Hematopoietic multipotent progenitor cell treated with erythropoietin and hydrocortisone succinate and interleukin-3 and kit ligand, for 4 days (in vitro differentiated cells): Measurements from ENCODE around the gene HNRNPH3.
"Not testable (repeated sequence)": the region's sequence is repeated elsewhere in the genome, so short reads cannot be mapped to it uniquely, and the experiment has no call there.

Experiments used
- DNase-seq: peaks from one replicate; pipeline ENCODE4 v3.0.0-alpha.2; 2015

HNRNPH3 gene

GRCh38 chr10:68331455-68332258 is at the start of gene HNRNPH3:
Gene HNRNPH3 (plus strand): TSS chr10:68332064. CDS start chr10:68337222, 5,158 bp downstream.
- DNase-seq, result peak; percentile 99

DNA sequence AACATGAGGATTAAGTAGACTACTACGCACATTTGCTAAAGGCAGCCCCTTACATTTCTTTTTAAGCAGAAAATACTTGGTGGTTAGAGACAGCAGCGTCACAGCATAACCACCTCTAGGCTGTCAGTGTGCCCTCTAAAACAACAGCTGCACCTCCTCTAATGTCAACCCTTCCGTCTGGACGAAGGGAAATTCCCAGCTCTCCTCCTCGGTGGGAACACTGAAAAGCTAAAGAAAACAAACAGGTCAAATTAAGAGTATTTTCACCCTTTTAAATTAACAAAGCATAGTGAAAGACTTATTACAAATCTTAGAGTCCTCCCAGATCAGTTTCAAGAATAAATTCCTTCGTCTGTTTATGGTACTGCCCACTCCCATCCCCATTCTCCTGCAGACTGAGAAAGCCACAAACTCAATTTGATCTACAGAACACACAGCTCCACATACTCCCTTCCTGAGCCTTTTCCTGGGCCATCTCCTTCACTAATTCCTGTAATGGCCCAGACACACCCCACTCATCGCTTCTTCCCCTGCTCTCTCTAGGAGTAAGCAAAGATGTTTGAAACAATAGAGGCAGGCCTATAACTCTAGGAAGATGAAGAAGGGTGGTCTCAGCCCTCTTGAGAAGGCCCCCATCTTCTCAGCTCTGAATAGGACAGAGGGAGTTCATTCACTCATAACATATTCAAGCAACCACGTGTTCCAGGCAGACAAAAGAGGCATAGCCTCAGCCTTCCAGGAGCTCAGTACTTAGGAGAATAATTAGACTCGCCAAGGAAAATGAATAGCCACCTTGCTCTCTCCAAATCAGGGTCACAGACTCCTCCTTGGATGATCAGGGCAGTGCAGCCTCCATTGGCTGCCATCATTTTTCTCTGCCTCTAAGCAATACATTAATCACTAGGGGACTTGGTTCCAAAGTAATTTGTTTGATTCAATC is 47.5 kb upstream of the HNRNPH3 start:
- DNase-seq, result no peak

DNA sequence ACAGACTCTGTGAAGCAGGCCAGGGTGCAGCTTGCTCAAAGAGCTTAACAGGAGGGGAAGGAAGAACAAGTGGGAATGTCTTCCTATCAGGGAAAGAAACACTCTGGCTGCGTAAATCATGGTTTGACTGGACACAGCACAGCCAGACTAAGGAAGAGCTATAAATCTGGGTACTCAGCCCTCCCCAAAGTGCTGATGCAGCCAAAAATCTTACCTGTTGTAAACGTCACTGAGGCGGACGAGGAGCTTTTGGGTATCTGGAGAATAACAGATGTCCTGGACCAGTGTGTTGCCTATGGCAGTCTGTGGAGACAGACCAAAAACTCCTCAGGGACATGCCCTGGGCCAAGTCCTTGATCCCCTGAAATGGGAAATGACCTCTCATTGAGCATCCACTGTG is 43.1 kb upstream of the HNRNPH3 start:
- no peak for DNase-seq

DNA sequence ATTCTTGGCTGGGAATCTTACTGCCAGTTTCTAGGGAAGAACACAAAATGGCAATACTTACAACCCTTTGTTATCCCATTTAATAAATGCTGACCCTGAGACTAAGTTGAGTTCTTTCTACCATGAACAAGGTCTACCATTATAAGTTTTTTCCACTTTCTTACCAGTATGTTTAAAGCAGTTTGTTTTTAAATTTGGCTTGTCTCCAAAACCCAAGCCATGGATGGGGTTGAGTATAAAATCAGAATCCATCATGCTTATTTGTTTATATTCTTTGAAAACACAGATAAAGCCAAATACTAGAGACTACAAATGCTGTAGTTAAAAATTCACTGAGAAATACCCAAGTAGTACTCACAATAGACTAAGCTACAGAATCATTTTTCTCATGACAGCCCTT is 41.1 kb upstream of the HNRNPH3 start:
- DNase-seq, result no peak

- DNase-seq, result no peak
Observed at GRCh38 chr10:68296843-68297663, 34.8 kb upstream of the HNRNPH3 start.

GRCh38 chr10:68301301-68301700 is 30.6 kb upstream of the HNRNPH3 start:
- no peak for DNase-seq

GRCh38 chr10:68301790-68302502 is 29.9 kb upstream of the HNRNPH3 start:
- peak; percentile 77 for DNase-seq

- no peak for DNase-seq
Observed at GRCh38 chr10:68302503-68302823, 29.4 kb upstream of the HNRNPH3 start.

DNA sequence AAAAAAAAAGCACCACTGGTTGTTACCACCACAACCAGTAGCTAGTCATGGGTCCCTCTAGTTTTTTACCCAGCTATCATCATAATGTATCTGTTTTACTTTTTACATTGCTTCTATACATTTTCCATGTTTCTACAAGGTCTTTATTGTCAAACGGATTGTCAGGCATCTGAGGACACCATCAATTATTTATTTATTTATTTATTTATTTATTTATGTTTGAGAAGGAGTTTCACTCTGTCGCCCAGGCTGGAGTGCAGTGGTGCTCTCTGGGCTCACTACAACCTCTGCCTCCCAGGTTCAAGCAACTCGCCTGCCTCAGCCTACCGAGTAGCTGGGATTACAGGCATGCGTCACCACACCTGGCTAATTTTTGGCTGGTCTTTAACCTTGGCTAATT is 29.0 kb upstream of the HNRNPH3 start:
- no peak for DNase-seq

DNA sequence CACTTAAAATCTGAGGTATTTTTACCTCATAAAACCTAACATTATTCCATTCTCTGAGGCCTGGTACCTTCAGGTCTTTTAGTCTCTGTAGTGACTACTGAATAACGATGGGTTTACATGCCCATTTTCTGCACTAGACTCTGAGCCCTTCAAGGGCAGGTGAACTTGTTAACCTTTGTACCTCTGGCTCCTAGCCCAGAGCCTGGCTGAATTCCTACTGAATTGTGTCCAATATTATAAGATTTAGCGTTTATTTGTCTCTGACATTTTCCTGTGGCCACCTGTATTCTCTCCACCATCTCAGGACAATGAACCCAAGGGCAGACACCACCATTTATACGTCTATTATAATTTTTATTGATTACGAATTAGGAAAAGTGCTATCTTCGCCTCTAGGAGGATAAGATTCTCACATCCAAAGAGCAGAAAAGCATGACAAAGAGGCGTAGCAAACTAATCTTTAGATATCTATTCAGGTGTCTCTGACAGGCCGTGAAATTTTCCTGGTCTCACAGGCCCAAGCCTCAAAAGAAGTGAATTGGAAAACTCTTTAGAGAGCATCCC is 27.9 kb upstream of the HNRNPH3 start:
- no peak for DNase-seq

- no peak for DNase-seq
Observed at GRCh38 chr10:68305854-68306253, 26.0 kb upstream of the HNRNPH3 start.

GRCh38 chr10:68310531-68310930 is 21.3 kb upstream of the HNRNPH3 start:
- no peak for DNase-seq

- not testable (repeated sequence) for DNase-seq
Observed at GRCh38 chr10:68314930-68315329, 16.9 kb upstream of the HNRNPH3 start.

- DNase-seq, result no peak
Observed at GRCh38 chr10:68315582-68315981, 16.3 kb upstream of the HNRNPH3 start.

GRCh38 chr10:68318331-68319059 is 13.4 kb upstream of the HNRNPH3 start:
- DNase-seq, result no peak

- DNase-seq, result not testable (repeated sequence)
Observed at GRCh38 chr10:68324396-68324795, 7.5 kb upstream of the HNRNPH3 start.

DNA sequence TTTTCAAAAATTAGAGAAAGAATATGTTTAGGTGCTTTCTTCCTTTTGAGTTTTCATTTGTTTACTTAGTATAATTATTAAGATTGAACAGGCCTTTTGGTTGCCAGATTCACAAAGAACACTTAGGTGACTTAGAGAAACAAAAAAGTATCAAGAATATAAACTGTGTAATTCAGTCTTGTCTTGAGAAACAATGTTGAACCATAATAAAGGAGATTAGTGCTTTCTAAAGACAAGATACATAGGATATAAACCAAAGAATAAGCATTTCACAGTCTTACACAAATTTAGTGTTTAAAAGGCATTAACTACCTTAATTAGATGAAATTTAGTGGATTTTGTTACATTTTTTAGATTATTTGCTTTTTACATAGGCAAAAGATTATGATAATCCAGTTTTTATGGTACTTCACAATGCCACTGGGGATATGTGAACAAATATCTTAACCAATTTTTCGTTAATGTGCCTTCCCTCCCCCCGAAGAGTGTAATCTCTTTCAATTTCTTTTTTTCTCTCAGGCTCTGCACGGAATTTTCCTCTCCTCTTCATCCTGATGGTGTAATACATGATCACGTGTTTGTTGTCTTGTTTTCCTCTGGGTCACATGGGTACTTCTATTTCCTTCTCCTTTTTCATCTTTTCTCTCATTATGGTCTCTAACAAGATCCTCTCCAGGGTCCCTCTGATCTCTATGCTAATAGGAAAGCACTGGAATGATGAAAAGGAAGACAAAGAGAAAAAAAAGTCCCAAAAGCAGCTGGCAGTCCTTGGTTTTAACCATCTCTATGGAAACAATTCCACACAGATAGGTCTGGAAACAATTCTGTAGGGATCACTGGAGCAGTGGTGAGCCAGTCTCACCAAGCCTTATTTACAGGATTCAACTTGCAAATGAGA is 3.7 kb upstream of the HNRNPH3 start:
- peak; percentile 85 for DNase-seq

GRCh38 chr10:68329506-68329861 is 2.4 kb upstream of the HNRNPH3 start:
- DNase-seq, result no peak

DNA sequence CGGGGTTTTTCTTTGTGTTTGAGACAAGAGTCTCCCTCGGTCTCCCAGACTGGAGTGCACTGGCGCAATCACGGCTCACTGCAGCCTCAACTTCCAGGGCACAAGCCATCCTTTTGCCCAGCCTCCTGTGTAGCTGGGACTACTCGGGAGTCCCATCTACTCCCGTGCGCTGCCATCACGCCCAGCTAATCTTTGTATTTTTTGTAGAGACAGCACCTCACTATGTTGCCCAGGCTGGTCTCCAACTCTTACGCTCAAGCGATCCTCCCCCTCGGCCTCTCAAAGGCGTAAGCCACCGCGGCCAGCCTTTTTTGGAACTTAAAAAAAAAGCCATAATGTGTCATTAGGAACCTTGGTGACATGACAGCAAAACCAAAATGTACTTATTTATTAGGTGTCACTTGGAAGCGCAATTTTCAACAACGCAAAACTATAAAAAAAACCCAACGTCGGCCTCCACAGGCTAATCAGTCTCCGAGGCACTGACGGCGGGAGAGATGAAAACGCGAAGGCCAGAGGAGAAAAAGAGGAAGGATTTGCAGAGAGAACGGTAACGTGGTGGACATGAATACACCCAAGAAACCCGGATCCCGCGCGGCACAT is 911 bp upstream of the HNRNPH3 start:
- DNase-seq, result no peak
